Neural progenitor cell (in vitro differentiated cells): ENCODE results near the gene CENATAC. TPM values are rescaled to one million over a fixed set of nuclear protein-coding genes. Genes with fewer than 3 reads are reported as not detected.

Experiments
- DNase-seq: peaks from one replicate; pipeline ENCODE4 v3.0.0-alpha.2; 2016; ENCODE audit warnings: low spot score
- H2AFZ ChIP-seq: fragments of 200-600 bp; sonication (generic); replicated peaks from 2 replicates; pipeline ENCODE4 v1.6.1; 2016; ENCODE audit warnings: antibody characterized with exemption
- H3F3A ChIP-seq: fragments of 200-600 bp; sonication (generic); 2 replicates; pipeline ENCODE4 v1.6.1; 2016; ENCODE audit warnings: antibody characterized with exemption, low read depth
- H3K27ac ChIP-seq: fragments of 200-600 bp; sonication (generic); 2 replicates; pipeline ENCODE4 v1.5.1; 2016; ENCODE audit warnings: mild to moderate bottlenecking
- H3K27me3 ChIP-seq: fragments of 200-600 bp; sonication (generic); 2 replicates; pipeline ENCODE4 v1.6.1; 2016; ENCODE audit warnings: mild to moderate bottlenecking, moderate library complexity
- H3K36me3 ChIP-seq: fragments of 200-600 bp; sonication (generic); 2 replicates; pipeline ENCODE4 v1.5.1; 2016
- H3K4me1 ChIP-seq: fragments of 200-600 bp; sonication (generic); 2 replicates; pipeline ENCODE4 v1.6.1; 2016; ENCODE audit warnings: mixed run types
- H3K4me2 ChIP-seq: fragments of 200-600 bp; sonication (generic); 2 replicates; pipeline ENCODE4 v1.6.1; 2016
- H3K4me3 ChIP-seq: fragments of 200-600 bp; sonication (generic); 2 replicates; pipeline ENCODE4 v1.5.1; 2016
- H3K79me2 ChIP-seq: fragments of 200-600 bp; sonication (generic); 2 replicates; pipeline ENCODE4 v1.6.1; 2016; ENCODE audit warnings: low read depth
- H3K9ac ChIP-seq: fragments of 200-600 bp; sonication (generic); 2 replicates; pipeline ENCODE4 v1.6.1; 2016
- H3K9me3 ChIP-seq: fragments of 200-600 bp; sonication (generic); 2 replicates; pipeline ENCODE4 v1.5.1; 2016; ENCODE audit warnings: low read depth
- H4K20me1 ChIP-seq: fragments of 200-600 bp; sonication (generic); 2 replicates; pipeline ENCODE4 v1.6.1; 2016; ENCODE audit warnings: low read depth
- H3K27ac Mint-ChIP-seq: 3 replicates; pipeline ENCODE4 v1.8.0; 2021; ENCODE audit warnings: mixed read lengths
- H3K27me3 Mint-ChIP-seq: 2 replicates; pipeline ENCODE4 v1.8.0; 2022; ENCODE audit warnings: low read depth, mild to moderate bottlenecking, inconsistent platforms, moderate library complexity, mixed read lengths; ENCODE audit not compliant: insufficient read depth
- H3K36me3 Mint-ChIP-seq: 3 replicates; pipeline ENCODE4 v1.8.0; 2021; ENCODE audit warnings: mixed read lengths
- H3K4me1 Mint-ChIP-seq: 3 replicates; pipeline ENCODE4 v1.8.0; 2021; ENCODE audit warnings: mixed read lengths
- H3K4me3 Mint-ChIP-seq: 3 replicates; pipeline ENCODE4 v1.8.0; 2021; ENCODE audit warnings: mild to moderate bottlenecking, moderate library complexity, mixed read lengths
- H3K9me3 Mint-ChIP-seq: 3 replicates; pipeline ENCODE4 v1.8.0; 2020; ENCODE audit warnings: mixed read lengths
- CTCF ChIP-seq: fragments of 200-600 bp; sonication (generic); IDR thresholded peaks from 2 replicates; pipeline ENCODE4 v1.5.1; 2017; ENCODE audit warnings: antibody characterized with exemption, mild to moderate bottlenecking
- EZH2 ChIP-seq: fragments of 200-600 bp; sonication (generic); IDR thresholded peaks from 2 replicates; pipeline ENCODE4 v1.6.1; 2017; ENCODE audit warnings: antibody characterized with exemption, mild to moderate bottlenecking, moderate library complexity
- EZH2phosphoT487 ChIP-seq: fragments of 200-600 bp; sonication (generic); IDR thresholded peaks from 2 replicates; pipeline ENCODE4 v1.6.1; 2017; ENCODE audit warnings: antibody characterized with exemption
- total RNA-seq: library from RNA; depleted of rRNA; stranded (reverse); fragments of >200 nt; gene quantifications from 2 replicates; pipeline ENCODE4 v1.2.3, GENCODE V29; 2015; ENCODE audit warnings: low replicate concordance

CENATAC gene
- total RNA-seq, 1 donor from 2014 or later, result 46.4 TPM

- TF ChIP-seq CTCF (peak; percentile 3), EZH2phosphoT487 (no peak)
- H3K9me3 Mint-ChIP-seq, result no peaks in the 10 kb centered on the region
- peaks cover 12% of the 10 kb centered on the region for H3K36me3 ChIP-seq
- H3K27ac ChIP-seq, result peak within 1 kb of the TSS; percentile 94
- peaks cover 75% of the 10 kb centered on the region for H3K79me2 ChIP-seq
- H2AFZ ChIP-seq, result peak within 1 kb of the TSS; percentile 92
- H3K4me1 Mint-ChIP-seq, result peaks cover 22% of the 10 kb centered on the region
- H3K4me3 Mint-ChIP-seq, result peak within 1 kb of the TSS; percentile 100
- no peaks in the 10 kb centered on the region for H3K9me3 ChIP-seq
- H4K20me1 ChIP-seq, result peaks cover 42% of the 10 kb centered on the region
- peak within 1 kb of the TSS; percentile 99 for H3K27ac Mint-ChIP-seq
- peaks cover 29% of the 10 kb centered on the region for H3K36me3 Mint-ChIP-seq
- H3K4me1 ChIP-seq, result peaks cover 16% of the 10 kb centered on the region
- H3F3A ChIP-seq, result peaks cover 73% of the 10 kb centered on the region
- peak within 1 kb of the TSS; percentile 92 for H3K9ac ChIP-seq
- H3K4me2 ChIP-seq, result peak within 1 kb of the TSS; percentile 100
- peaks cover 2% of the 10 kb centered on the region for H3K27me3 Mint-ChIP-seq
- H3K4me3 ChIP-seq, result peak within 1 kb of the TSS; percentile 91
- no peaks in the 10 kb centered on the region for H3K27me3 ChIP-seq
- peak; percentile 96 for DNase-seq
These were observed 20.4 kb downstream of the CENATAC start, which contains the start of the genes RPS25 and TRAPPC4 for GRCh38 chr11:119018074-119018938. RPS25 (minus strand) TSS chr11:119018343; CDS start chr11:119018284, 59 bp downstream. TRAPPC4 (plus strand) TSS chr11:119018766; CDS start chr11:119018796, 30 bp downstream.

- Mint-ChIP-seq H3K36me3 (peaks cover 24% of the 10 kb centered on the region), H3K4me1 (peaks cover 25% of the 10 kb centered on the region), H3K4me3 (peak overlapping the region; percentile 100), H3K27ac (no peak overlapping the region), H3K9me3 (no peaks in the 10 kb centered on the region), H3K27me3 (peaks cover 5% of the 10 kb centered on the region)
- no peak overlapping the region for H3K27ac ChIP-seq
- H3K9ac ChIP-seq, result no peak overlapping the region
- H3K9me3 ChIP-seq, result no peaks in the 10 kb centered on the region
- H2AFZ ChIP-seq, result no peak overlapping the region
- H3K27me3 ChIP-seq, result no peaks in the 10 kb centered on the region
- H3K79me2 ChIP-seq, result peaks cover 66% of the 10 kb centered on the region
- H3K4me2 ChIP-seq, result peak overlapping the region; percentile 100
- TF ChIP-seq EZH2, result no peak
- no peak for TF ChIP-seq EZH2phosphoT487
- TF ChIP-seq CTCF, result no peak
- H3K4me3 ChIP-seq, result peak overlapping the region; percentile 91
- H4K20me1 ChIP-seq, result peaks cover 42% of the 10 kb centered on the region
- H3K36me3 ChIP-seq, result peaks cover 5% of the 10 kb centered on the region
- peaks cover 16% of the 10 kb centered on the region for H3K4me1 ChIP-seq
- DNase-seq, result no peak
- peaks cover 75% of the 10 kb centered on the region for H3F3A ChIP-seq
These were observed 22.1 kb downstream of the CENATAC start for GRCh38 chr11:119019996-119020395.

GRCh38 chr11:119021631-119022030, 23.7 kb downstream of the CENATAC start:
- no peak overlapping the region for H2AFZ ChIP-seq
- no peak overlapping the region for H3K27ac ChIP-seq
- H3K4me2 ChIP-seq, result no peak overlapping the region
- Mint-ChIP-seq H3K27ac (peak overlapping the region; percentile 72), H3K9me3 (no peaks in the 10 kb centered on the region), H3K4me1 (peaks cover 19% of the 10 kb centered on the region), H3K4me3 (peak overlapping the region; percentile 46), H3K27me3 (peaks cover 6% of the 10 kb centered on the region), H3K36me3 (peaks cover 22% of the 10 kb centered on the region)
- H3K27me3 ChIP-seq, result no peaks in the 10 kb centered on the region
- no peaks in the 10 kb centered on the region for H3K9me3 ChIP-seq
- no peak overlapping the region for H3K9ac ChIP-seq
- TF ChIP-seq EZH2phosphoT487 (no peak), EZH2 (no peak), CTCF (no peak)
- peaks cover 4% of the 10 kb centered on the region for H3K36me3 ChIP-seq
- H3K4me3 ChIP-seq, result no peak overlapping the region
- peaks cover 27% of the 10 kb centered on the region for H4K20me1 ChIP-seq
- H3K79me2 ChIP-seq, result peaks cover 51% of the 10 kb centered on the region
- peaks cover 13% of the 10 kb centered on the region for H3K4me1 ChIP-seq
- H3F3A ChIP-seq, result peaks cover 64% of the 10 kb centered on the region
- DNase-seq, result no peak
